Neural cell (in vitro differentiated cells): ENCODE results near the gene OR2T1. TPM values are rescaled to one million over a fixed set of nuclear protein-coding genes. Genes with fewer than 3 reads are reported as not detected.
"Not testable (repeated sequence)": the region's sequence is repeated elsewhere in the genome, so short reads cannot be mapped to it uniquely, and the experiment has no call there.

Experiments
- H2AFZ ChIP-seq: fragments of 200-600, 300-800 bp; sonication (generic), shearing (Covaris generic); 2 replicates; pipeline ENCODE4 v1.6.0; 2014; ENCODE audit warnings: low read depth, mild to moderate bottlenecking, antibody characterized with exemption, low read length, moderate library complexity
- H3F3A ChIP-seq: fragments of 200-600 bp; shearing (Covaris generic); 2 replicates; pipeline ENCODE4 v1.6.1; 2016; ENCODE audit warnings: mild to moderate bottlenecking, moderate library complexity, mixed read lengths, antibody characterized with exemption, low read length; ENCODE audit not compliant: insufficient read depth, poor library complexity, severe bottlenecking
- H3K27ac ChIP-seq: fragments of 200-600, 300-800 bp; sonication (generic), shearing (Covaris generic); 2 replicates; pipeline ENCODE4 v1.5.1; 2014; ENCODE audit warnings: mild to moderate bottlenecking, low read length, moderate library complexity
- H3K27me3 ChIP-seq: fragments of 300-800, 200-600 bp; sonication (generic), shearing (Covaris generic); 2 replicates; pipeline ENCODE4 v1.6.0; 2014; ENCODE audit warnings: mild to moderate bottlenecking, low read depth, low read length, moderate library complexity; ENCODE audit not compliant: insufficient read depth
- H3K36me3 ChIP-seq: fragments of 300-800, 200-600 bp; sonication (generic), shearing (Covaris generic); 2 replicates; pipeline ENCODE4 v1.5.1; 2014; ENCODE audit warnings: mild to moderate bottlenecking, antibody characterized with exemption, low read length, moderate library complexity; ENCODE audit not compliant: insufficient read depth
- H3K4me2 ChIP-seq: fragments of 300-800, 200-600 bp; sonication (generic), shearing (Covaris generic); 2 replicates; pipeline ENCODE4 v1.6.0; 2014; ENCODE audit warnings: mild to moderate bottlenecking, low read length
- H3K4me3 ChIP-seq: fragments of 300-800, 200-600 bp; sonication (generic), shearing (Covaris generic); 2 replicates; pipeline ENCODE4 v1.5.1; 2014; ENCODE audit warnings: mild to moderate bottlenecking, low read length, moderate library complexity
- H3K79me2 ChIP-seq: fragments of 200-600 bp; shearing (Covaris generic); replicated peaks from 2 replicates; pipeline ENCODE4 v1.6.0; 2014; ENCODE audit warnings: mild to moderate bottlenecking, low read length, moderate library complexity; ENCODE audit not compliant: insufficient read depth
- H3K9ac ChIP-seq: fragments of 300-800, 200-600 bp; sonication (generic), shearing (Covaris generic); 2 replicates; pipeline ENCODE4 v1.6.1; 2016; ENCODE audit warnings: mild to moderate bottlenecking, low read length, mixed read lengths
- H3K9me2 ChIP-seq: fragments of 200-600 bp; shearing (Covaris generic); 2 replicates; pipeline ENCODE4 v1.6.1; 2016; ENCODE audit warnings: mild to moderate bottlenecking, low read length, mixed read lengths; ENCODE audit not compliant: insufficient read depth
- H3K9me3 ChIP-seq: fragments of 200-600, 300-800 bp; sonication (generic), shearing (Covaris generic); 2 replicates; pipeline ENCODE4 v1.6.1; 2016; ENCODE audit warnings: mild to moderate bottlenecking, mixed run types, low read length, moderate library complexity, mixed read lengths
- H4K20me1 ChIP-seq: fragments of 200-600 bp; shearing (Covaris generic); 2 replicates; pipeline ENCODE4 v1.6.1; 2016; ENCODE audit warnings: mild to moderate bottlenecking, mixed run types; ENCODE audit not compliant: insufficient read depth
- EP300 ChIP-seq: fragments of 450-650 bp; conservative IDR thresholded peaks from 2 replicates; pipeline ENCODE4 v1.6.1; 2014; ENCODE audit warnings: antibody characterized with exemption, mild to moderate bottlenecking, moderate library complexity; ENCODE audit not compliant: poor library complexity, severe bottlenecking
- EZH2 ChIP-seq: fragments of 200-600, 300-800 bp; shearing (Covaris generic), sonication (generic); IDR thresholded peaks from 2 replicates; pipeline ENCODE4 v1.6.1; 2014; ENCODE audit warnings: antibody characterized with exemption, low read length, borderline replicate concordance, mild to moderate bottlenecking; ENCODE audit not compliant: insufficient read depth, poor library complexity, severe bottlenecking
- MXI1 ChIP-seq: fragments of 450-650 bp; conservative IDR thresholded peaks from 2 replicates; pipeline ENCODE4 v1.6.1; 2014; ENCODE audit warnings: antibody characterized with exemption, mild to moderate bottlenecking; ENCODE audit not compliant: poor library complexity, severe bottlenecking
- POLR2AphosphoS5 ChIP-seq: IDR thresholded peaks from 2 replicates; pipeline ENCODE4 v1.6.1; 2012
- RAD21 ChIP-seq: fragments of 450-650 bp; conservative IDR thresholded peaks from 2 replicates; pipeline ENCODE4 v1.6.1; 2014; ENCODE audit warnings: antibody characterized with exemption, mild to moderate bottlenecking, moderate library complexity
- SMC3 ChIP-seq: fragments of 450-650 bp; conservative IDR thresholded peaks from 2 replicates; pipeline ENCODE4 v1.6.1; 2014; ENCODE audit warnings: antibody characterized with exemption, mild to moderate bottlenecking, moderate library complexity; ENCODE audit not compliant: poor library complexity
- TAF1 ChIP-seq: IDR thresholded peaks from 2 replicates; pipeline ENCODE4 v1.6.1; 2012; ENCODE audit warnings: low read depth
- polyA plus RNA-seq: library from polyadenylated mRNA; depleted of rRNA; stranded (reverse); fragments of >200 nt; gene quantifications from 2 replicates; pipeline ENCODE4 v1.2.3, GENCODE V29; 2014
- TF ChIP-seq, protein P1 (sequence below): IDR thresholded peaks from 2 replicates; pipeline ENCODE4 v1.6.1; 2012; ENCODE audit warnings: borderline replicate concordance
- TF ChIP-seq, protein P2 (sequence below): fragments of 450-650 bp; IDR thresholded peaks from 2 replicates; pipeline ENCODE4 v1.5.1; 2014; ENCODE audit warnings: antibody characterized with exemption, mild to moderate bottlenecking, moderate library complexity; ENCODE audit not compliant: poor library complexity, severe bottlenecking

OR2T1 gene
- polyA plus RNA-seq, 1 donor from 2014 or later = not detected

DNA sequence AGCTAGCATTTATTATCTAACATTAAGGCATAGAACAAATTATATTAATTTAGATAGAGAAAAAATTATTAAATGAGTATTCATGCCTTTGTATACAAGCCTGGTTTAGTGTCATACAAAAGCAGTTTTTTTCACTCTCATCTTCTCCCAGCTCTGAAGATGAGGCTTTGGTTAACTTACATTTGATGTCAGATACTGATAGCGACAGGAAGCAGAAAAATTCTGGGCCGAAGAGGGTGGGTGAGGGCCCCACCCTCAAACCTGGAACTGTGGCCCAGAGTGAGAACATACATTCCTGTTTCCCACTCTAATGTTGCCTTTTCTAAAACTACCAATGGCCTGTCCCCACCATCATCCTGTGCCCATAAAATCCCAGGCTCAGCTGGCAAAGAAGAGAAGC, 15.0 kb downstream of the OR2T1 start:
- TF ChIP-seq MXI1 (no peak), EP300 (no peak), TAF1 (no peak), SMC3 (no peak), POLR2AphosphoS5 (no peak), RAD21 (no peak), EZH2 (no peak)
- TF ChIP-seq, protein P1, sequence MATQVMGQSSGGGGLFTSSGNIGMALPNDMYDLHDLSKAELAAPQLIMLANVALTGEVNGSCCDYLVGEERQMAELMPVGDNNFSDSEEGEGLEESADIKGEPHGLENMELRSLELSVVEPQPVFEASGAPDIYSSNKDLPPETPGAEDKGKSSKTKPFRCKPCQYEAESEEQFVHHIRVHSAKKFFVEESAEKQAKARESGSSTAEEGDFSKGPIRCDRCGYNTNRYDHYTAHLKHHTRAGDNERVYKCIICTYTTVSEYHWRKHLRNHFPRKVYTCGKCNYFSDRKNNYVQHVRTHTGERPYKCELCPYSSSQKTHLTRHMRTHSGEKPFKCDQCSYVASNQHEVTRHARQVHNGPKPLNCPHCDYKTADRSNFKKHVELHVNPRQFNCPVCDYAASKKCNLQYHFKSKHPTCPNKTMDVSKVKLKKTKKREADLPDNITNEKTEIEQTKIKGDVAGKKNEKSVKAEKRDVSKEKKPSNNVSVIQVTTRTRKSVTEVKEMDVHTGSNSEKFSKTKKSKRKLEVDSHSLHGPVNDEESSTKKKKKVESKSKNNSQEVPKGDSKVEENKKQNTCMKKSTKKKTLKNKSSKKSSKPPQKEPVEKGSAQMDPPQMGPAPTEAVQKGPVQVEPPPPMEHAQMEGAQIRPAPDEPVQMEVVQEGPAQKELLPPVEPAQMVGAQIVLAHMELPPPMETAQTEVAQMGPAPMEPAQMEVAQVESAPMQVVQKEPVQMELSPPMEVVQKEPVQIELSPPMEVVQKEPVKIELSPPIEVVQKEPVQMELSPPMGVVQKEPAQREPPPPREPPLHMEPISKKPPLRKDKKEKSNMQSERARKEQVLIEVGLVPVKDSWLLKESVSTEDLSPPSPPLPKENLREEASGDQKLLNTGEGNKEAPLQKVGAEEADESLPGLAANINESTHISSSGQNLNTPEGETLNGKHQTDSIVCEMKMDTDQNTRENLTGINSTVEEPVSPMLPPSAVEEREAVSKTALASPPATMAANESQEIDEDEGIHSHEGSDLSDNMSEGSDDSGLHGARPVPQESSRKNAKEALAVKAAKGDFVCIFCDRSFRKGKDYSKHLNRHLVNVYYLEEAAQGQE = no peak
- TF ChIP-seq, protein P2, sequence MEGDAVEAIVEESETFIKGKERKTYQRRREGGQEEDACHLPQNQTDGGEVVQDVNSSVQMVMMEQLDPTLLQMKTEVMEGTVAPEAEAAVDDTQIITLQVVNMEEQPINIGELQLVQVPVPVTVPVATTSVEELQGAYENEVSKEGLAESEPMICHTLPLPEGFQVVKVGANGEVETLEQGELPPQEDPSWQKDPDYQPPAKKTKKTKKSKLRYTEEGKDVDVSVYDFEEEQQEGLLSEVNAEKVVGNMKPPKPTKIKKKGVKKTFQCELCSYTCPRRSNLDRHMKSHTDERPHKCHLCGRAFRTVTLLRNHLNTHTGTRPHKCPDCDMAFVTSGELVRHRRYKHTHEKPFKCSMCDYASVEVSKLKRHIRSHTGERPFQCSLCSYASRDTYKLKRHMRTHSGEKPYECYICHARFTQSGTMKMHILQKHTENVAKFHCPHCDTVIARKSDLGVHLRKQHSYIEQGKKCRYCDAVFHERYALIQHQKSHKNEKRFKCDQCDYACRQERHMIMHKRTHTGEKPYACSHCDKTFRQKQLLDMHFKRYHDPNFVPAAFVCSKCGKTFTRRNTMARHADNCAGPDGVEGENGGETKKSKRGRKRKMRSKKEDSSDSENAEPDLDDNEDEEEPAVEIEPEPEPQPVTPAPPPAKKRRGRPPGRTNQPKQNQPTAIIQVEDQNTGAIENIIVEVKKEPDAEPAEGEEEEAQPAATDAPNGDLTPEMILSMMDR = no peak
- Histone ChIP-seq H3K36me3 (no peaks in the 10 kb centered on the region), H3K4me3 (no peak overlapping the region), H3K4me2 (no peak overlapping the region), H2AFZ (no peak overlapping the region), H3K9ac (no peak overlapping the region), H3K79me2 (no peaks in the 10 kb centered on the region), H3F3A (no peaks in the 10 kb centered on the region), H3K27me3 (no peaks in the 10 kb centered on the region), H3K9me3 (peaks cover 8% of the 10 kb centered on the region), H3K9me2 (no peaks in the 10 kb centered on the region), H3K27ac (no peak overlapping the region), H4K20me1 (no peaks in the 10 kb centered on the region)

DNA sequence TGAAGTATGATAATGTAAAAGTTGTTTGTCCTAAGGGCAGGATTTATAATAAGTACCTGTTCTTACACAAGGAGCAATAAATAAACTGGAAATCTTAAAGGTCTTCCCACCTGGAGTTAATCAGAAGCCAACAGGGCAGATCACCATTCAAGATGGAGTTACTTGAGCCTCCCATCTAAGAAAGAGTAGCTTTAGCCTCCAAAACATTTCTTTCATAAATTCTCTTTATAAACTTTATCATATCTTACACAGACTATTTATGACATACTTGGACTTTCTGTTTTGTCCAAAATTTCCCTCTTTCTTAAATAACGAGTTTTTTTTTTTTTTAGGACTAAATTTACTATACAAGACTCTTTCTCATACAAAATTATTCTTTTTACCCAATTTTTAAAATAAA, 18.5 kb downstream of the OR2T1 start:
- no peak overlapping the region for H3K4me2 ChIP-seq
- no peaks in the 10 kb centered on the region for H3K36me3 ChIP-seq
- no peak overlapping the region for H3K9ac ChIP-seq
- H3K9me2 ChIP-seq = no peaks in the 10 kb centered on the region
- no peaks in the 10 kb centered on the region for H3K27me3 ChIP-seq
- TF ChIP-seq TAF1 (no peak), MXI1 (no peak), POLR2AphosphoS5 (no peak), RAD21 (no peak), EP300 (no peak), EZH2 (no peak), SMC3 (no peak)
- TF ChIP-seq, protein P2 = no peak
- TF ChIP-seq, protein P1 = no peak
- no peak overlapping the region for H3K27ac ChIP-seq
- no peaks in the 10 kb centered on the region for H4K20me1 ChIP-seq
- no peaks in the 10 kb centered on the region for H3F3A ChIP-seq
- peaks cover 8% of the 10 kb centered on the region for H3K9me3 ChIP-seq
- H2AFZ ChIP-seq = no peak overlapping the region
- H3K4me3 ChIP-seq = no peak overlapping the region
- H3K79me2 ChIP-seq = no peaks in the 10 kb centered on the region

DNA sequence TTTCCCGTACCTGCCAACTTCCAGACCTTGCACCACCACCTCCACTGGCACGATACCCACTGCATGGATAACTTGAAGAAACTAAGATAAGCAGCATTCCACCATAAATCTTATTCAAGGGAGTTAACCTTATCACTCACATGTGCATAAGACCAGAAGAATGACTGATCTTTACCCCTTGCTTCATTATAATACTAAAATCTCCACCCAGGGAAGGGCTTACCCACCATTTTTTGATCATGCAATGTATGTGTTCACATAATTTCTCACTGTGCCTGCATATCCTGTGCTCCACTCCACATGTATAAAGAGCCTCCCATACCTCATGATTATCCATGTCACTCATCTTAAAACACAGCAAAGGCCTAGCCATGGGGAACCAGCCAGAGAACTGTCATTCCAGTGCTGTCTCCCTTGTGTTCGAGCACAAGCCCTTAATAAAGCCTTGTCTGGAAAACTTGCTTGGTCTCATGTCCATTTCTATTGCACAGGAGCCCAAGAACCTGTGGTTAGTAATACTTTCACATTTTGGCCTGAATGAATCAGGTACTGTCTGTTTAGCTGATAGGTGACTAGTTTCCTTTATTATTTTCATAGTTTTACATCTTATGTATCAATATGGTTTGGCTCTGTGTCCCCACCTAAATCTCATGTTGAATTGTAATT, 24.8 kb downstream of the OR2T1 start:
- H4K20me1 ChIP-seq, H3K9me2 ChIP-seq, H2AFZ ChIP-seq, H3K79me2 ChIP-seq, H3K9me3 ChIP-seq, H3K27ac ChIP-seq, H3K4me2 ChIP-seq, H3F3A ChIP-seq, H3K27me3 ChIP-seq, H3K4me3 ChIP-seq, H3K36me3 ChIP-seq, H3K9ac ChIP-seq: not testable (repeated sequence)
